HG03060 (cell line): ENCODE results near the gene OTX1.

Experiments
- ATAC-seq: cut with Tn5 transposase; IDR thresholded peaks from one replicate; pipeline ENCODE4 v1.9.1; 2021; ENCODE audit warnings: low read depth, moderate number of reproducible peaks; ENCODE audit not compliant: unreplicated experiment

OTX1 gene

DNA sequence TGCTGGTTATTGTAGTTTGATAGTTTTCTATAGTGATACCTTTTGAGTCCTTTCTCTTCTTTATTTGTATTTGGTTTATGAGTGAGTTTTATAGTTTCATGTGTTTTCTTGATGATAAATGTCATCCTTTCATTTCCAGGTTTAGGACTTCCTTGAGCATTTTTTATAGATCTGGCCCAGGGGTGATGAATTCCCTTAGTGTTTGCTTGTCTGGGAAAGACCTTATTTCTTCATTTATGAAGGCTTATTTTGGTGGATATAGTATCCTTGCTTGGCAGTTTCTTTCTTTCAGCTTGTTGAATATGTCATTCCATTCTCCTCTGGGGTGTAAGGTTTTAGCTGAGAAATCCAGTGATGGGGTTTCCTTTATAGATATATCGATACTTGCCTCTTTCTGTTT is 53.9 kb downstream of the OTX1 start:
- no peak for ATAC-seq
